Karpas-422 (cell line): ENCODE results near the gene VANGL2. TPM values are rescaled to one million over a fixed set of nuclear protein-coding genes. Genes with fewer than 3 reads are reported as not detected.

Experiments
- DNase-seq: peaks from one replicate; pipeline ENCODE4 v3.0.0-alpha.2; 2015
- H2AFZ ChIP-seq: fragments of 200-600 bp; sonication (generic); 2 replicates; pipeline ENCODE4 v1.6.1; 2014; ENCODE audit warnings: antibody characterized with exemption, low read length, mixed read lengths
- H3K27ac ChIP-seq: fragments of 200-600 bp; sonication (generic); 2 replicates; pipeline ENCODE4 v1.5.1; 2014; ENCODE audit warnings: mild to moderate bottlenecking, low read length, moderate library complexity
- H3K27me3 ChIP-seq: fragments of 200-600 bp; sonication (generic); 2 replicates; pipeline ENCODE4 v1.6.1; 2014; ENCODE audit warnings: low read length, mixed read lengths
- H3K36me3 ChIP-seq: fragments of 200-600 bp; sonication (generic); 2 replicates; pipeline ENCODE4 v1.6.1; 2014; ENCODE audit warnings: low read length, mixed read lengths; ENCODE audit not compliant: insufficient read depth
- H3K4me1 ChIP-seq: fragments of 200-600 bp; sonication (generic); 2 replicates; pipeline ENCODE4 v1.6.1; 2014; ENCODE audit warnings: mild to moderate bottlenecking, low read length, mixed read lengths
- H3K4me2 ChIP-seq: fragments of 200-600 bp; sonication (generic); 2 replicates; pipeline ENCODE4 v1.6.1; 2014; ENCODE audit warnings: low read length, low read depth, mild to moderate bottlenecking; ENCODE audit not compliant: poor library complexity, severe bottlenecking
- H3K4me3 ChIP-seq: fragments of 200-600 bp; sonication (generic); 2 replicates; pipeline ENCODE4 v1.5.1; 2014; ENCODE audit warnings: mild to moderate bottlenecking, antibody characterized with exemption, low read length, mixed read lengths
- H3K79me2 ChIP-seq: fragments of 200-600 bp; sonication (generic); 2 replicates; pipeline ENCODE4 v1.6.1; 2014; ENCODE audit warnings: mild to moderate bottlenecking, low read length, mixed read lengths
- H3K9ac ChIP-seq: fragments of 200-600 bp; sonication (generic); 2 replicates; pipeline ENCODE4 v1.6.0; 2014; ENCODE audit warnings: low read length
- H3K9me2 ChIP-seq: fragments of 200-600 bp; sonication (generic), shearing (Covaris generic); replicated peaks from 2 replicates; pipeline ENCODE4 v1.6.0; 2014; ENCODE audit warnings: mild to moderate bottlenecking, low read length, moderate library complexity; ENCODE audit not compliant: insufficient read depth
- H3K9me3 ChIP-seq: fragments of 300-700, 200-600 bp; sonication (generic); 2 replicates; pipeline ENCODE4 v1.6.1; 2014; ENCODE audit warnings: low read length, mixed read lengths
- H4K20me1 ChIP-seq: fragments of 200-600 bp; sonication (generic); 2 replicates; pipeline ENCODE4 v1.6.1; 2014; ENCODE audit warnings: mild to moderate bottlenecking, antibody characterized with exemption, low read length, low read depth; ENCODE audit not compliant: insufficient read depth
- total RNA-seq: library from RNA; depleted of rRNA; stranded (reverse); fragments of >200 nt; shearing (Covaris generic); gene quantifications from 2 replicates; pipeline ENCODE4 v1.2.3, GENCODE V29; 2014; ENCODE audit warnings: low replicate concordance

VANGL2 gene
- total RNA-seq, 1 experiment from 2014 or later = not detected

DNA sequence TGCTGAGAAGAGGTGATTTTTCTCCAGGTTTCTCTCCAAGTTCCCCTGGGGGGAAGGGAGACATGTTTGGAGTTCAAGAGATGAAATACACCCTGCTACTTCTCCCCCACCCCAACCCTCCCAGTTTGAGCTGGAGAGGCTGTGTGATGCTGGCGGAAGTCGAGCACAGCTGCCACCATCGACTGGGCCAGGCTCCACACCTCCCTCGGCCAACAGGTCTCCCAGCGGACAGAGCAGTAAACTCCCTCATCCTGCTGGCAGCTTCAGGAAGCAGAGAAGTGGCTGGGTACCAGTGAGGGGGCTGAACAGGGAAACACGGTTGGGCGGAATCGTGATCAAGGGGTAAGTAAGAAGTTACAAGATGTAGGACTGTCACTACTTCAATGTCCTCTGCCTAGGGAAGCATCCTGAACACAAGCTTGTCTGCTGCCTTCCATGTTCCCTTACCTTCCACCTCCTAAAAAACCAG lies 40.1 kb upstream of the VANGL2 start:
- Histone ChIP-seq H4K20me1 (no peaks in the 10 kb centered on the region), H3K27ac (no peak overlapping the region), H3K36me3 (peaks cover 27% of the 10 kb centered on the region; the same call in 1 of the 2 replicates), H3K4me1 (peaks cover 3% of the 10 kb centered on the region; the same call in 1 of the 2 replicates), H3K79me2 (no peaks in the 10 kb centered on the region), H3K9ac (no peak overlapping the region), H3K27me3 (no peaks in the 10 kb centered on the region), H3K4me2 (no peak overlapping the region), H3K9me3 (no peaks in the 10 kb centered on the region), H3K9me2 (no peaks in the 10 kb centered on the region), H2AFZ (no peak overlapping the region), H3K4me3 (no peak overlapping the region)
- DNase-seq = no peak

DNA sequence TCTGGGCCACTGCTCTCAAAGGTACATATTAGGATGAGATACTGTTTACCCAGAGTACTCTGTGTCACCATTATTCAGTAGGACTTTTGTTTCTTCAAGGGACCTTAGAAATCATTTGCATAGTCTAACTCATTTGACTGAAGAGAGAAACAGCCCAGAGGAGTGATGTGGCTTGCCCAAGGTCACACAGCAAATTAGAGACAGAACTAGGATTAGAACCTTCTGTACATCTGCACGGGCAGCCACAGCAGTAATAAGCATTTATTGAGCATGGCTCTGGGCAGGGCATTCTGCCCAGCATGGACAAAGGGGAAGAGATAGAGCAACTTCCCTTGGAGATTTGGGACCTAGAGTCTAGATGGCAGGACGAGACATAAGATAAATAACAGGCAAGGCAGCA lies 39.2 kb upstream of the VANGL2 start:
- no peak overlapping the region for H3K27ac ChIP-seq
- no peaks in the 10 kb centered on the region for H4K20me1 ChIP-seq
- H3K9me3 ChIP-seq = no peaks in the 10 kb centered on the region
- DNase-seq = no peak
- no peak overlapping the region for H2AFZ ChIP-seq
- no peaks in the 10 kb centered on the region for H3K79me2 ChIP-seq
- no peak overlapping the region for H3K4me2 ChIP-seq
- no peaks in the 10 kb centered on the region for H3K27me3 ChIP-seq
- H3K4me1 ChIP-seq = peaks cover 11% of the 10 kb centered on the region
- no peak overlapping the region for H3K9ac ChIP-seq
- H3K36me3 ChIP-seq = peaks cover 17% of the 10 kb centered on the region; the same call in 1 of the 2 replicates
- H3K9me2 ChIP-seq = no peaks in the 10 kb centered on the region
- no peak overlapping the region for H3K4me3 ChIP-seq

DNA sequence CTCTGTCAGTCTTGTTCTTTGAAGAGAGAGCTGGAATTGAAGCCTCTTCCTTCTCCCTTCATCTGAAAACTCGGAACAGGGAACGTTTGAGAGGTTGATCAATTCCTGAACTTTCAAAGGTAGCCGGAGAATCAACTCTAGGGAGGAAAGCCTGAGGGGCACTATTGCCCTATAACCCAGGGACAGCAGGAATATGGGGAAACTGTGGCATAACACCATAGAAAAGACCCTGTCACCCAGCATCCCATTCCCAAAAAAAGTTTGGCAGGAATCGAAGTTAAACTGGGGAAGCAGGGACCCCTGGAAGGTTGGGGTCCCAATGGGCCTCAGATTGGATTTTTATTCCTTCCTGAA lies 38.6 kb upstream of the VANGL2 start:
- H3K9me3 ChIP-seq = no peaks in the 10 kb centered on the region
- no peaks in the 10 kb centered on the region for H3K9me2 ChIP-seq
- H3K9ac ChIP-seq = peak overlapping the region; percentile 32; the same call in 1 of the 2 replicates
- no peak for DNase-seq
- peaks cover 16% of the 10 kb centered on the region for H3K4me1 ChIP-seq
- H3K36me3 ChIP-seq = peaks cover 11% of the 10 kb centered on the region; the same call in 1 of the 2 replicates
- H2AFZ ChIP-seq = no peak overlapping the region
- peak overlapping the region; percentile 49; the same call in 1 of the 2 replicates for H3K27ac ChIP-seq
- no peak overlapping the region for H3K4me3 ChIP-seq
- no peaks in the 10 kb centered on the region for H3K27me3 ChIP-seq
- H3K4me2 ChIP-seq = no peak overlapping the region
- no peaks in the 10 kb centered on the region for H3K79me2 ChIP-seq
- H4K20me1 ChIP-seq = no peaks in the 10 kb centered on the region

GRCh38 chr1:160362168-160362957 lies 38.0 kb upstream of the VANGL2 start:
- H3K9me3 ChIP-seq = no peaks in the 10 kb centered on the region
- no peaks in the 10 kb centered on the region for H4K20me1 ChIP-seq
- peaks cover 18% of the 10 kb centered on the region for H3K4me1 ChIP-seq
- no peaks in the 10 kb centered on the region for H3K9me2 ChIP-seq
- H3K27ac ChIP-seq = peak overlapping the region; percentile 49; the same call in 1 of the 2 replicates
- no peak overlapping the region for H2AFZ ChIP-seq
- peaks cover 10% of the 10 kb centered on the region; the same call in 1 of the 2 replicates for H3K36me3 ChIP-seq
- H3K4me2 ChIP-seq = no peak overlapping the region
- DNase-seq = no peak
- H3K27me3 ChIP-seq = no peaks in the 10 kb centered on the region
- H3K79me2 ChIP-seq = no peaks in the 10 kb centered on the region
- H3K4me3 ChIP-seq = no peak overlapping the region
- peak overlapping the region; percentile 32; the same call in 1 of the 2 replicates for H3K9ac ChIP-seq

DNA sequence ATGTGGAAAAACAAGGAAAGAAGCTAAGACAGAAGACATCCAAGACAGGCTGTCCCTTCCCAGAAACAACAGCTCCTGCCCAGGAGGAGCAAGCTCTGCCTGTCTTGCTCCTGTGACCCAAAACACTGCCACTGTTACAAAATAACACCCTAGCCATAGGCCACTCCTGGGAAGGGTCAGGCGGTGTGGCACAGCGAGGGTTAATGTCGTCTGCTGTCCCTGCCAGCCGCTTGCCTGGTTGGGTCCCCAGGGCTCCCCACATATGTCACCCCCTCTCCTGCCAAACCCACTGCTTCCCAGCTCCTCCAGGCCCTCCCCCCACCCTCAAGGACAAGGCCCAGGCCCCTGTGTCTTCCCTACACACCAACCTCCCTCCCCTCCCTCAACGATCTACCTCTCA lies 37.4 kb upstream of the VANGL2 start:
- Histone ChIP-seq H4K20me1 (no peaks in the 10 kb centered on the region), H3K4me2 (no peak overlapping the region), H3K9me3 (no peaks in the 10 kb centered on the region), H3K4me3 (no peak overlapping the region), H3K4me1 (peaks cover 18% of the 10 kb centered on the region), H3K9me2 (no peaks in the 10 kb centered on the region), H3K27ac (no peak overlapping the region), H3K79me2 (no peaks in the 10 kb centered on the region), H3K9ac (no peak overlapping the region), H3K27me3 (no peaks in the 10 kb centered on the region), H2AFZ (no peak overlapping the region), H3K36me3 (peaks cover 6% of the 10 kb centered on the region; the same call in 1 of the 2 replicates)
- DNase-seq = no peak

- Histone ChIP-seq H4K20me1 (no peaks in the 10 kb centered on the region), H3K4me1 (peaks cover 18% of the 10 kb centered on the region), H3K36me3 (0 out of 2 replicates have a peak, but pooled peaks cover 4% of the 10 kb centered on the region), H2AFZ (no peak overlapping the region), H3K9me2 (no peaks in the 10 kb centered on the region), H3K4me3 (no peak overlapping the region), H3K9ac (no peak overlapping the region), H3K9me3 (no peaks in the 10 kb centered on the region), H3K27me3 (no peaks in the 10 kb centered on the region), H3K27ac (no peak overlapping the region), H3K79me2 (no peaks in the 10 kb centered on the region), H3K4me2 (no peak overlapping the region)
- DNase-seq = no peak
Measured at GRCh38 chr1:160363951-160364735, 36.2 kb upstream of the VANGL2 start.

GRCh38 chr1:160365325-160365724 lies 35.0 kb upstream of the VANGL2 start:
- Histone ChIP-seq H3K4me2 (no peak overlapping the region), H3K9me2 (no peaks in the 10 kb centered on the region), H3K36me3 (no peaks in the 10 kb centered on the region), H3K9ac (no peak overlapping the region), H3K4me1 (peaks cover 18% of the 10 kb centered on the region), H2AFZ (no peak overlapping the region), H3K4me3 (no peak overlapping the region), H3K27me3 (no peaks in the 10 kb centered on the region), H4K20me1 (no peaks in the 10 kb centered on the region), H3K9me3 (no peaks in the 10 kb centered on the region), H3K79me2 (no peaks in the 10 kb centered on the region), H3K27ac (no peak overlapping the region)
- no peak for DNase-seq
